Panc1 (cell line): ENCODE data around the gene AGTPBP1. TPM values are rescaled to one million over a fixed set of nuclear protein-coding genes. Genes with fewer than 3 reads are reported as not detected.

Experiments used
- ATAC-seq: fragments of 200-7000 bp; cut with Tn5 transposase; 2 replicates; pipeline ENCODE4 v1.9.1; 2020; ENCODE audit warnings: mild to moderate bottlenecking, moderate library complexity
- BruUV-seq: library from RNA; stranded (reverse); fragments of 400-500 nt; replicated peaks from 2 replicates; lab custom pipeline; 2021; lab: Mats Ljungman, UMichigan
- CTCF ChIA-PET: fragments of 300-600 bp; sonication (Branson Sonifier 250); formaldehyde crosslinking; loops from one replicate; lab custom pipeline; 2022; ENCODE audit warnings: antibody characterized with exemption; lab: Charles Lee
- POLR2A ChIA-PET: fragments of 300-600 bp; sonication (Branson Sonifier 250); formaldehyde crosslinking; loops from one replicate; lab custom pipeline; 2022; ENCODE audit warnings: antibody characterized with exemption; lab: Charles Lee
- DNase-seq: peaks from one replicate; pipeline ENCODE4 v3.0.0-alpha.2; 2010; ENCODE audit warnings: low read depth, low spot score
- H3K27ac ChIP-seq: 2 replicates; pipeline ENCODE4 v1.5.1; 2011; ENCODE audit warnings: mild to moderate bottlenecking, low read length, inconsistent platforms
- H3K27me3 ChIP-seq: fragments of 200-500 bp; sonication (Bioruptor generic); 2 replicates; pipeline ENCODE4 v1.6.0; 2014; ENCODE audit warnings: low read length, inconsistent platforms; ENCODE audit not compliant: control insufficient read depth, insufficient read depth
- H3K36me3 ChIP-seq: fragments of 200-500 bp; sonication (Bioruptor generic); 2 replicates; pipeline ENCODE4 v1.5.1; 2014; ENCODE audit warnings: inconsistent platforms, mild to moderate bottlenecking, low read length, moderate library complexity; ENCODE audit not compliant: control insufficient read depth, insufficient read depth
- H3K4me1 ChIP-seq: 2 replicates; pipeline ENCODE4 v1.5.1; 2011; ENCODE audit warnings: inconsistent platforms, mild to moderate bottlenecking, low read length, moderate library complexity; ENCODE audit not compliant: control insufficient read depth, insufficient read depth
- H3K4me3 ChIP-seq, 2 experiments: 2 replicates each; pipeline ENCODE4 v1.5.1; 2011 to 2012; ENCODE audit warnings: low read depth in 2 of 2, low read length in 2 of 2, mild to moderate bottlenecking in 2 of 2, inconsistent platforms in 1 of 2, moderate library complexity in 1 of 2
- H3K9me3 ChIP-seq: fragments of 200-500 bp; sonication (Bioruptor generic); 2 replicates; pipeline ENCODE4 v1.5.1; 2014; ENCODE audit warnings: low read depth, mild to moderate bottlenecking, inconsistent platforms, low read length, moderate library complexity; ENCODE audit not compliant: control insufficient read depth, insufficient read depth
- CTCF ChIP-seq: fragments of 450-650 bp; IDR thresholded peaks from 2 replicates; pipeline ENCODE4 v1.5.1; 2017; ENCODE audit warnings: mild to moderate bottlenecking
- POLR2AphosphoS5 ChIP-seq: IDR thresholded peaks from 2 replicates; pipeline ENCODE4 v1.6.1; 2012; ENCODE audit warnings: mild to moderate bottlenecking, low read depth, low read length, moderate library complexity
- SIN3A ChIP-seq: IDR thresholded peaks from 2 replicates; pipeline ENCODE4 v1.6.1; 2012; ENCODE audit warnings: low read depth, mild to moderate bottlenecking, low read length, moderate library complexity, borderline replicate concordance; ENCODE audit not compliant: insufficient read depth
- TCF7L2 ChIP-seq: IDR thresholded peaks from 2 replicates; pipeline ENCODE4 v1.6.1; 2011; ENCODE audit warnings: mild to moderate bottlenecking, low read depth, low read length, inconsistent platforms
- in situ Hi-C: cut with HindIII; loops from 2 replicates; pipeline ENCODE4 v1.10.0; 2016; ENCODE audit warnings: low sequenced_read_pairs, low pct_unique_long_range_greater_than_20kb
- intact Hi-C: fragments of 100-400 bp; cut with micrococcal nuclease; formaldehyde crosslinking; loops from one replicate; pipeline ENCODE4 v1.10.0; 2022; ENCODE audit not compliant: unreplicated experiment
- total RNA-seq: library from RNA; stranded (reverse); gene quantifications from one replicate; pipeline ENCODE4 v1.2.1, GENCODE V29; 2021; ENCODE audit not compliant: unreplicated experiment
- TF ChIP-seq, protein P1 (sequence below), 2 experiments: IDR thresholded peaks; 2 replicates each; pipeline ENCODE4 v1.6.1; 2011 to 2012; ENCODE audit warnings: low read depth in 2 of 2, control low read depth in 1 of 2, low read length in 1 of 2, mild to moderate bottlenecking in 1 of 2, moderate library complexity in 1 of 2; ENCODE audit not compliant: insufficient read depth in 1 of 2

The AGTPBP1 gene
- total RNA-seq, 1 experiment from 2014 or later, result 11.6 TPM

- Histone ChIP-seq H3K4me1 (no peaks in the 10 kb centered on the region), H3K27ac (no peak overlapping the region), H3K36me3 (no peaks in the 10 kb centered on the region), H3K9me3 (no peaks in the 10 kb centered on the region), H3K27me3 (no peaks in the 10 kb centered on the region), H3K4me3 (no peak overlapping the region)
- TF ChIP-seq SIN3A (no peak), CTCF (peak; percentile 71)
- ChIA-PET CTCF (interaction anchor here (0.6 to 1.6 kb wide), 7 partner anchors 15 to 1213 kb away, joined by 3 to 14 read pairs (median 4); no protein-coding TSS in a partner anchor), POLR2A (no interaction called here)
- DNase-seq (peak; percentile 38), ATAC-seq (peak; percentile 87)
- no TSS peak for BruUV-seq
- intact Hi-C loops, result loop anchor here (10.0 kb wide), 1 partner anchor 1215 kb away; no protein-coding TSS in a partner anchor
- in situ Hi-C loops, result no loop called here
Measured at GRCh38 chr9:85610074-85610860, 131.5 kb downstream of the AGTPBP1 start.

- TF ChIP-seq, protein P1, sequence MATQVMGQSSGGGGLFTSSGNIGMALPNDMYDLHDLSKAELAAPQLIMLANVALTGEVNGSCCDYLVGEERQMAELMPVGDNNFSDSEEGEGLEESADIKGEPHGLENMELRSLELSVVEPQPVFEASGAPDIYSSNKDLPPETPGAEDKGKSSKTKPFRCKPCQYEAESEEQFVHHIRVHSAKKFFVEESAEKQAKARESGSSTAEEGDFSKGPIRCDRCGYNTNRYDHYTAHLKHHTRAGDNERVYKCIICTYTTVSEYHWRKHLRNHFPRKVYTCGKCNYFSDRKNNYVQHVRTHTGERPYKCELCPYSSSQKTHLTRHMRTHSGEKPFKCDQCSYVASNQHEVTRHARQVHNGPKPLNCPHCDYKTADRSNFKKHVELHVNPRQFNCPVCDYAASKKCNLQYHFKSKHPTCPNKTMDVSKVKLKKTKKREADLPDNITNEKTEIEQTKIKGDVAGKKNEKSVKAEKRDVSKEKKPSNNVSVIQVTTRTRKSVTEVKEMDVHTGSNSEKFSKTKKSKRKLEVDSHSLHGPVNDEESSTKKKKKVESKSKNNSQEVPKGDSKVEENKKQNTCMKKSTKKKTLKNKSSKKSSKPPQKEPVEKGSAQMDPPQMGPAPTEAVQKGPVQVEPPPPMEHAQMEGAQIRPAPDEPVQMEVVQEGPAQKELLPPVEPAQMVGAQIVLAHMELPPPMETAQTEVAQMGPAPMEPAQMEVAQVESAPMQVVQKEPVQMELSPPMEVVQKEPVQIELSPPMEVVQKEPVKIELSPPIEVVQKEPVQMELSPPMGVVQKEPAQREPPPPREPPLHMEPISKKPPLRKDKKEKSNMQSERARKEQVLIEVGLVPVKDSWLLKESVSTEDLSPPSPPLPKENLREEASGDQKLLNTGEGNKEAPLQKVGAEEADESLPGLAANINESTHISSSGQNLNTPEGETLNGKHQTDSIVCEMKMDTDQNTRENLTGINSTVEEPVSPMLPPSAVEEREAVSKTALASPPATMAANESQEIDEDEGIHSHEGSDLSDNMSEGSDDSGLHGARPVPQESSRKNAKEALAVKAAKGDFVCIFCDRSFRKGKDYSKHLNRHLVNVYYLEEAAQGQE (IDR thresholded peaks at IDR 0.05; ENCODE audit: insufficient read depth in 1 of 2, low read depth in 2 of 2, low read length in 1 of 2), result no peak
- TF ChIP-seq SIN3A (no peak), TCF7L2 (no peak), CTCF (no peak), POLR2AphosphoS5 (no peak)
- intact Hi-C loops, result no loop called here
Measured at GRCh38 chr9:85605905-85606304, 135.8 kb downstream of the AGTPBP1 start.

More at GRCh38 chr9:85605905-85606304, 135.8 kb downstream of the AGTPBP1 start:
- no peak for ATAC-seq
- no peak overlapping the region for H3K4me3 ChIP-seq
- ChIA-PET CTCF (no interaction called here), POLR2A (no interaction called here)
- BruUV-seq, result no TSS peak
- in situ Hi-C loops, result no loop called here
- H3K9me3 ChIP-seq, result no peaks in the 10 kb centered on the region
- no peaks in the 10 kb centered on the region for H3K27me3 ChIP-seq
- H3K36me3 ChIP-seq, result no peaks in the 10 kb centered on the region
- H3K4me1 ChIP-seq, result no peaks in the 10 kb centered on the region
- no peak for DNase-seq
- no peak overlapping the region for H3K27ac ChIP-seq
